Stimulated activated naive CD4-positive, alpha-beta T cell treated with Interleukin-2 at 50 U/mL for 16 hours (primary cell): ENCODE results near the gene GATA6.
"Not testable (repeated sequence)": the region's sequence is repeated elsewhere in the genome, so short reads cannot be mapped to it uniquely, and the experiment has no call there.

Experiments used
- DNase-seq: peaks from one replicate; lab custom pipeline; 2025; lab: John Stamatoyannopoulos, UW

The GATA6 gene

GRCh38 chr18:22204996-22205395 lies 35.6 kb downstream of the GATA6 start:
- DNase-seq, result no peak

- DNase-seq, result no peak
These were observed 37.8 kb downstream of the GATA6 start for GRCh38 chr18:22207021-22207758.

- no peak for DNase-seq
These were observed 40.9 kb downstream of the GATA6 start for GRCh38 chr18:22210311-22210754.

GRCh38 chr18:22211657-22212056 lies 42.3 kb downstream of the GATA6 start:
- DNase-seq, result no peak

GRCh38 chr18:22213333-22213973 lies 44.1 kb downstream of the GATA6 start:
- no peak for DNase-seq

- DNase-seq, result no peak
These were observed 45.5 kb downstream of the GATA6 start for GRCh38 chr18:22214731-22215528.

GRCh38 chr18:22218835-22219234 lies 49.4 kb downstream of the GATA6 start:
- DNase-seq, result no peak

- no peak for DNase-seq
These were observed 50.4 kb downstream of the GATA6 start for GRCh38 chr18:22219568-22220355.

- DNase-seq, result not testable (repeated sequence)
These were observed 51.2 kb downstream of the GATA6 start for GRCh38 chr18:22220585-22220984.

GRCh38 chr18:22221350-22221749 lies 52.0 kb downstream of the GATA6 start:
- no peak for DNase-seq

GRCh38 chr18:22223254-22223964 lies 54.0 kb downstream of the GATA6 start:
- DNase-seq, result no peak

GRCh38 chr18:22223965-22224322 lies 54.6 kb downstream of the GATA6 start:
- DNase-seq, result no peak

GRCh38 chr18:22224339-22224738 lies 55.0 kb downstream of the GATA6 start:
- DNase-seq, result no peak

- DNase-seq, result no peak
These were observed 57.4 kb downstream of the GATA6 start for GRCh38 chr18:22226801-22227200.

- DNase-seq, result no peak
These were observed 59.6 kb downstream of the GATA6 start for GRCh38 chr18:22228976-22229375.

GRCh38 chr18:22229456-22230124 lies 60.2 kb downstream of the GATA6 start:
- DNase-seq, result no peak

- DNase-seq, result no peak
These were observed 61.1 kb downstream of the GATA6 start for GRCh38 chr18:22230471-22230945.

GRCh38 chr18:22233266-22233665 lies 63.9 kb downstream of the GATA6 start:
- DNase-seq, result no peak

- DNase-seq, result no peak
These were observed 68.6 kb downstream of the GATA6 start for GRCh38 chr18:22238036-22238435.

- no peak for DNase-seq
These were observed 69.3 kb downstream of the GATA6 start for GRCh38 chr18:22238681-22239080.

GRCh38 chr18:22241921-22242361 lies 72.6 kb downstream of the GATA6 start:
- no peak for DNase-seq
